NB4 (cell line): ENCODE data around the gene METRN.
A peak's percentile ranks its signal among the peaks of the same experiment; 100 is the strongest.

Experiments used
- DNase-seq: peaks from one replicate; pipeline ENCODE4 v3.0.0; 2010; ENCODE audit warnings: low read depth
- H3K4me3 ChIP-seq: one replicate; pipeline ENCODE4 v1.5.1; 2011; ENCODE audit warnings: mild to moderate bottlenecking, low read depth, low read length, moderate library complexity
- MYC ChIP-seq: IDR thresholded peaks from 2 replicates; pipeline ENCODE4 v1.6.1; 2011; ENCODE audit warnings: low read depth, low read length
- POLR2A ChIP-seq: IDR thresholded peaks from 2 replicates; pipeline ENCODE4 v1.6.1; 2011; ENCODE audit warnings: mild to moderate bottlenecking; ENCODE audit not compliant: insufficient read length; ENCODE audit errors: extremely low read depth
- TF ChIP-seq, protein P1 (sequence below): IDR thresholded peaks from one replicate; pipeline ENCODE4 v1.5.1; 2012; ENCODE audit warnings: low read depth, low read length
- TF ChIP-seq, protein P2 (sequence below): IDR thresholded peaks from 2 replicates; pipeline ENCODE4 v1.6.1; 2011; ENCODE audit warnings: low read depth, low read length

The METRN gene

DNA sequence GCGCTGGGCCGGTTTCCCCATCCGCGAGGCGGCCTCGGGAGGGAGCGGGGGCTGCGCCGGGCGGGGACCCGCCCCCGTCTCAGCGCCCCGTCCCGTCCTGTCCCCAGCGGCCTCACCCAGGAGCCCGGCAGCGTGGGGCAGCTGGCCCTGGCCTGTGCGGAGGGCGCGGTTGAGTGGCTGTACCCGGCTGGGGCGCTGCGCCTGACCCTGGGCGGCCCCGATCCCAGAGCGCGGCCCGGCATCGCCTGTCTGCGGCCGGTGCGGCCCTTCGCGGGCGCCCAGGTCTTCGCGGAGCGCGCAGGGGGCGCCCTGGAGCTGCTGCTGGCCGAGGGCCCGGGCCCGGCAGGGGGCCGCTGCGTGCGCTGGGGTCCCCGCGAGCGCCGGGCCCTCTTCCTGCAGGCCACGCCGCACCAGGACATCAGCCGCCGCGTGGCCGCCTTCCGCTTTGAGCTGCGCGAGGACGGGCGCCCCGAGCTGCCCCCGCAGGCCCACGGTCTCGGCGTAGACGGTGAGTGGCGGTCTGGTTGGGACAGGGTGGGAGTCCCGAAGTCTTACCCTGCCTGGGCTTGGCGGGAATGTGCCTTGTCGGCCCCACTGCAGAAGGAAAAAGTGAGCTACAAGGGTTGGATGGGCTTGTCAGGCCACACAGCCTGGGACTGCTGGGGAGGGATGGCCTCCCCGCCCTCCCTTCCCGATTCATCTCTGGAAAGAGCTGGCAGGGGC is 720 bp downstream of the METRN start:
- H3K4me3 ChIP-seq = no peak overlapping the region
- peak; percentile 55; the same call in 1 of the 2 replicates for TF ChIP-seq MYC
- TF ChIP-seq, protein P1, sequence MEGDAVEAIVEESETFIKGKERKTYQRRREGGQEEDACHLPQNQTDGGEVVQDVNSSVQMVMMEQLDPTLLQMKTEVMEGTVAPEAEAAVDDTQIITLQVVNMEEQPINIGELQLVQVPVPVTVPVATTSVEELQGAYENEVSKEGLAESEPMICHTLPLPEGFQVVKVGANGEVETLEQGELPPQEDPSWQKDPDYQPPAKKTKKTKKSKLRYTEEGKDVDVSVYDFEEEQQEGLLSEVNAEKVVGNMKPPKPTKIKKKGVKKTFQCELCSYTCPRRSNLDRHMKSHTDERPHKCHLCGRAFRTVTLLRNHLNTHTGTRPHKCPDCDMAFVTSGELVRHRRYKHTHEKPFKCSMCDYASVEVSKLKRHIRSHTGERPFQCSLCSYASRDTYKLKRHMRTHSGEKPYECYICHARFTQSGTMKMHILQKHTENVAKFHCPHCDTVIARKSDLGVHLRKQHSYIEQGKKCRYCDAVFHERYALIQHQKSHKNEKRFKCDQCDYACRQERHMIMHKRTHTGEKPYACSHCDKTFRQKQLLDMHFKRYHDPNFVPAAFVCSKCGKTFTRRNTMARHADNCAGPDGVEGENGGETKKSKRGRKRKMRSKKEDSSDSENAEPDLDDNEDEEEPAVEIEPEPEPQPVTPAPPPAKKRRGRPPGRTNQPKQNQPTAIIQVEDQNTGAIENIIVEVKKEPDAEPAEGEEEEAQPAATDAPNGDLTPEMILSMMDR = no peak
- TF ChIP-seq, protein P2, sequence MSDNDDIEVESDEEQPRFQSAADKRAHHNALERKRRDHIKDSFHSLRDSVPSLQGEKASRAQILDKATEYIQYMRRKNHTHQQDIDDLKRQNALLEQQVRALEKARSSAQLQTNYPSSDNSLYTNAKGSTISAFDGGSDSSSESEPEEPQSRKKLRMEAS = peak; percentile 56; the same call in 1 of the 2 replicates
- peak; percentile 51 for DNase-seq

DNA sequence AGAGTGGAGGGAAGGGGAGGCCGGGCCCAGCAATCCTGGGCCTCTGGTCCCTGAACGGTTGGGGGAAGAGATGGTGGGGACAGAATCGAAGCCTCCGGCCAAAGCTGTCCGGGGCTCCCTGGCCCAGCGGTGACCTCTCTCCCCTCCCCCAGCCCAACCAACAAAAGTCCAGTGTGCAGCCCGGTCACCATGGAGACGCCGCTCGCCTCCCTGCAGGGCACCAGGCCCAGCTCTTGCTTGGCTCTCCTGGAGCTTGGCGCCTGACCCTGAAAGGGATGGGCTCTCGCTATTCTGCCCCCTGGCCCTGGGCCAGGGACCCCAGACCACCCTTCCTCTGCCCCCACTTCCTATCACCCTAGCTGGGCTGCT is 1.3 kb downstream of the METRN start:
- DNase-seq = no peak
- TF ChIP-seq MYC (no peak), POLR2A (no peak)
- TF ChIP-seq, protein P1 = no peak
- TF ChIP-seq, protein P2 = no peak
- no peak overlapping the region for H3K4me3 ChIP-seq

DNA sequence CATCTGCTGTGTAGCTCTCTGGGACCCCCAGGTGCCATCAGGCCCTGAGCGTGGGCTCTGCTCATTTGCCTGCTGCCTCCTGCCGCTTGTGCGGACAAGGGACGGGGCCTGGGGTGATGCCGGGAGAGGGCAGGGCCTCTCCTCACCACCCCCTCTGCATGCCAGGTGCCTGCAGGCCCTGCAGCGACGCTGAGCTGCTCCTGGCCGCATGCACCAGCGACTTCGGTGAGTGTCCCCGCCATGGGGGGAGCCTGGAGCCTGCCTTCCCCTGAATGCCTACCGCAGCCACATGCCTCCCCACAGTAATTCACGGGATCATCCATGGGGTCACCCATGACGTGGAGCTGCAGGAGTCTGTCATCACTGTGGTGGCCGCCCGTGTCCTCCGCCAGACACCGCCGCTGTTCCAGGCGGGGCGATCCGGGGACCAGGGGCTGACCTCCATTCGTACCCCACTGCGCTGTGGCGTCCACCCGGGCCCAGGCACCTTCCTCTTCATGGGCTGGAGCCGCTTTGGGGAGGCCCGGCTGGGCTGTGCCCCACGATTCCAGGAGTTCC is 1.9 kb downstream of the METRN start:
- no peak overlapping the region for H3K4me3 ChIP-seq
- TF ChIP-seq MYC (no peak), POLR2A (no peak)
- TF ChIP-seq, protein P1 = no peak
- TF ChIP-seq, protein P2 = no peak
- no peak for DNase-seq

DNA sequence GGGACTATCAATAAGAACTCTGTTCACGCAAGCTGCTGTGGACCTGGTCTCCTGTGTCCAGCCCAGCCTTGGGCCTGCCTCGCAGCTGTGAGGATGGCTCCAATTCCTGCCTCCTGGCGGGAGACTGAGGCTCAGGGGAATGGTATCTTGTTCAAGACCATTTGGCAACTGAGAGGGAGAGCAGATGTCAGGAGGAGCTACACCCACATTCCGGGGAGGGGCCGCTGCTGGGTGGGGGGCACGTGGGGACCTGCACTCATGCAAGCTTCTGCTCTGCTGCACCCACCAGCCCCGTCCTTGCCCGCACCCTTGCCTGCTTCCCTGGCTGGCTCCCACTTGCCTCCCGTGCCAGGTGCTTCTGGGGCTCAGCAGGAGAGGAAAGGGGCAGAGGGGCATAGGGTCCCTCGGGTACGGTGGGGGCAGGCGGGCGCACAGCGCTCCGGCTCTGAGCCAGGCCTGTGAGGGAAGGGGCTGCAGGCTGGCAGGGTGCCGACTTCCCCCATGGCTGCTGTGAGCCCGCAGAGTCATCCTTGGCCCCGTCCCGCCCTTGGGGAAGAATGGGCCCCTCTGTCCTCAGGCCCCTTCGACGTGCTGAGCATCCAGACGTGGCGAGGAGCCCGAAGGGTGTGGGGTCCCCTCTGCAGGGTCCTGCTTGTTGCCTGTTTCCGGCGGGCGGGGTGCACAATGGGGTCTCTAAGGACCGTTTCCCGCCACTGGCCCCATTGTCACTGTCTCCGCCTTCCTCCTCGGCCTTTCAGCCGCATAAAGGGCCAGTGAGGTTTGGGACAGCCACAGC is 2.7 kb downstream of the METRN start:
- no peak for DNase-seq
- TF ChIP-seq, protein P1 = no peak
- TF ChIP-seq, protein P2 = no peak
- TF ChIP-seq POLR2A = no peak
- no peak for TF ChIP-seq MYC

DNA sequence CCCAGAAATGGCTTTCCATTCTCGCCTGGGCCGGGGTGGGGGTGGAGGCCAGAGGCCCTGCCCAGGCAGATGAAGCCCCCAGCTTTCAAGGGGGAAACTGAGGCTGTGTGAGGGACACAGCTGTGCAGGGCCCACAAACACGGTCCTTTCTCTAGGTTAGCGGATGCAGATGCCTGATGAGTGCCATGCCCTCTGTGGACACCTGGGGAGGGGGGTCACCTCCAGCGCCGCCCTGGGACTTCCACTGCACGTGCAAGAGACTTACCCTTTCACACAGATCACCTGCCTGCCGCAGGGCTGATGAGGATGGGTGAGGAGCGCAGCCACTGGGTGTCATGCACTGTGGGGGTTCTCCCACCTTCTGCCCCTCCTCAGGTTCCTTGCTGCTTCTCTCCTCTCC is 3.5 kb downstream of the METRN start:
- TF ChIP-seq POLR2A (no peak), MYC (no peak)
- TF ChIP-seq, protein P1 = no peak
- TF ChIP-seq, protein P2 = no peak
- no peak overlapping the region for H3K4me3 ChIP-seq
- no peak for DNase-seq

More for the DNA sequence above, 2.7 kb downstream of the METRN start:
- H3K4me3 ChIP-seq = no peak overlapping the region
